K562 (cell line): ENCODE data around the gene SF3B4. TPM values are rescaled to one million over a fixed set of nuclear protein-coding genes. Genes with fewer than 3 reads are reported as not detected.
"Not testable (repeated sequence)": the region's sequence is repeated elsewhere in the genome, so short reads cannot be mapped to it uniquely, and the experiment has no call there.

Source experiments
- ATAC-seq: fragments of 200-7000 bp; cut with Tn5 transposase; 3 replicates; pipeline ENCODE4 v1.9.1; 2020; ENCODE audit warnings: moderate library complexity
- BruUV-seq: library from RNA; stranded (reverse); fragments of 400-500 nt; replicated peaks from 2 replicates; lab custom pipeline; 2021; lab: Mats Ljungman, UMichigan
- CTCF ChIA-PET: fragments of 300-600 bp; formaldehyde crosslinking; extraction: SDS; loops from one replicate; lab custom pipeline; 2021; ENCODE audit warnings: low intra/inter-chr PET ratio; lab: Yijun Ruan, JAX
- POLR2A ChIA-PET: fragments of 300-600, 350-650 bp; sonication (Branson Sonifier 250); formaldehyde crosslinking; extraction: SDS; loops from one replicate; lab custom pipeline; 2021; ENCODE audit warnings: antibody characterized with exemption, inconsistent platforms; lab: Yijun Ruan, JAX
- DNase-seq, 4 experiments: peaks; one replicate each; pipeline versions ENCODE4 v3.0.0 to v3.0.0-alpha.2; 2011 to 2018; ENCODE audit warnings: low spot score in 3 of 4, mixed read lengths in 3 of 4; ENCODE audit errors: extremely low read depth in 1 of 4
- FAIRE-seq: peaks from 2 replicates; lab custom pipeline; 2011; peaks lifted over from hg19 to GRCh38; lab: Jason Lieb, UNC
- H2AFZ ChIP-seq: 2 replicates; pipeline ENCODE4 v1.6.0; 2011; ENCODE audit warnings: low read depth, low read length, control low read depth, inconsistent platforms
- H3K27ac ChIP-seq: fragments of 200-600 bp; 3 replicates; pipeline ENCODE4 v1.8.0; 2011; ENCODE audit warnings: low read depth, mild to moderate bottlenecking, control low read depth, inconsistent platforms, low read length, moderate library complexity, mixed read lengths; ENCODE audit errors: extremely low read depth
- H3K27me3 ChIP-seq, 2 experiments: fragments of 300-600 bp in 1 of 2; 2 replicates in 1 of 2; 3 replicates in 1 of 2; pipeline versions ENCODE4 v1.6.0 to v1.8.0; 2011; ENCODE audit warnings: inconsistent platforms in 2 of 2, low read length in 2 of 2, mild to moderate bottlenecking in 1 of 2, mixed read lengths in 1 of 2, moderate library complexity in 1 of 2; ENCODE audit not compliant: control insufficient read depth in 2 of 2, insufficient read depth in 2 of 2
- H3K36me3 ChIP-seq: fragments of 300-600 bp; 3 replicates; pipeline ENCODE4 v1.8.0; 2011; ENCODE audit warnings: mild to moderate bottlenecking, low read length, inconsistent platforms; ENCODE audit not compliant: control insufficient read depth, insufficient read depth
- H3K4me1 ChIP-seq, 2 experiments: fragments of 200-600 bp in 1 of 2; replicated peaks in 1 of 2; 2 replicates in 1 of 2; 3 replicates in 1 of 2; pipeline versions ENCODE4 v1.5.1 to v1.8.0; 2011; ENCODE audit warnings: inconsistent platforms in 2 of 2, low read length in 2 of 2, mild to moderate bottlenecking in 1 of 2, mixed read lengths in 1 of 2, moderate library complexity in 1 of 2; ENCODE audit not compliant: control insufficient read depth in 2 of 2, insufficient read depth in 2 of 2
- H3K4me2 ChIP-seq: 2 replicates; pipeline ENCODE4 v1.6.1; 2011; ENCODE audit warnings: low read length, control low read depth, inconsistent platforms, mixed read lengths; ENCODE audit not compliant: insufficient read depth
- H3K4me3 ChIP-seq: fragments of 200-600 bp; sonication (generic), shearing (Covaris generic); 2 replicates; pipeline ENCODE4 v1.5.1; 2016; ENCODE audit warnings: control low read depth, inconsistent platforms
- H3K79me2 ChIP-seq: fragments of 200-600 bp; 3 replicates; pipeline ENCODE4 v1.8.0; 2011; ENCODE audit warnings: low read length, inconsistent platforms; ENCODE audit not compliant: control insufficient read depth, insufficient read depth
- H3K9ac ChIP-seq, 2 experiments: 2 replicates each; pipeline versions ENCODE4 v1.6.0 to v1.6.1; 2011; ENCODE audit warnings: low read depth in 2 of 2, low read length in 2 of 2, control low read depth in 1 of 2, inconsistent platforms in 1 of 2, mild to moderate bottlenecking in 1 of 2, mixed read lengths in 1 of 2; ENCODE audit not compliant: insufficient read depth in 1 of 2
- H3K9me1 ChIP-seq: one replicate; pipeline ENCODE4 v1.6.0; 2011; ENCODE audit warnings: inconsistent platforms, mild to moderate bottlenecking, low read length, moderate library complexity; ENCODE audit not compliant: control insufficient read depth, insufficient read depth
- H3K9me3 ChIP-seq: replicated peaks from 2 replicates; pipeline ENCODE4 v1.5.1; 2011; ENCODE audit warnings: low read depth, low read length, inconsistent platforms; ENCODE audit not compliant: control insufficient read depth, insufficient read depth
- H4K20me1 ChIP-seq: replicated peaks from 2 replicates; pipeline ENCODE4 v1.6.1; 2011; ENCODE audit warnings: low read length, inconsistent platforms, mixed read lengths; ENCODE audit not compliant: control insufficient read depth, insufficient read depth
- CUX1 ChIP-seq: fragments of 200-800 bp; sonication (Bioruptor generic); IDR thresholded peaks from 2 replicates; pipeline ENCODE4 v1.6.1; 2016; ENCODE audit warnings: missing genetic modification characterization, missing compliant biosample characterization
- ZNF384 ChIP-seq: IDR thresholded peaks from 2 replicates; pipeline ENCODE4 v1.6.1; 2012; ENCODE audit warnings: low read depth, low read length, improper control_type of control experiment
- WGBS: fragments of 100-300 bp; shearing (Covaris generic); methylation state at CpG from one replicate; pipeline ENCODE4 v1.1.6; 2016; ENCODE audit warnings: low coverage, mixed read lengths; ENCODE audit not compliant: insufficient coverage; ENCODE audit errors: missing lambda C conversion rate; 5-methylcytosine and 5-hydroxymethylcytosine counted together
- in situ Hi-C: fragments of 300-500 bp; cut with MboI; formaldehyde crosslinking; loops from 4 replicates; pipeline ENCODE4 v1.15.0; 2018; ENCODE audit warnings: inconsistent platforms, mixed read lengths
- intact Hi-C: fragments of 100-400 bp; cut with micrococcal nuclease; formaldehyde crosslinking; loops from 2 replicates; pipeline ENCODE4 v1.14.2; 2022
- polyA plus RNA-seq, 8 experiments: library from polyadenylated mRNA; depleted of rRNA in 4 of 8; stranded (reverse) in 5 of 8; unstranded in 3 of 8; fragments of >200 nt; fragmentation: Nextera tagmentation in 2 of 8; fragmentation: Illumina TruSeq in 1 of 8; extraction: Ambion mirVana in 2 of 8; extraction: Trizol in 1 of 8; gene quantifications; 2 replicates each; pipeline versions ENCODE4 v1.2.1 to v1.2.3, GENCODE V29; 2011 to 2014; ENCODE audit warnings: inconsistent platforms in 1 of 8, missing spikeins in 1 of 8
- total RNA-seq, 7 experiments: library from RNA; depleted of rRNA in 6 of 7; stranded (reverse); fragments of >200 nt in 6 of 7; fragmentation: Illumina TruSeq in 2 of 7; extraction: Trizol in 2 of 7; gene quantifications; 2 replicates each; pipeline versions ENCODE4 v1.2.1 to v1.2.3, GENCODE V29; 2011 to 2021; ENCODE audit warnings: low replicate concordance in 1 of 7

The SF3B4 gene
- total and polyA plus RNA-seq, 9 of the 15 experiments (the other 6 are each of a cell fraction or from before 2014, with no cell fraction given) = 3.0 to 88.0 (median 26.1) TPM

DNA sequence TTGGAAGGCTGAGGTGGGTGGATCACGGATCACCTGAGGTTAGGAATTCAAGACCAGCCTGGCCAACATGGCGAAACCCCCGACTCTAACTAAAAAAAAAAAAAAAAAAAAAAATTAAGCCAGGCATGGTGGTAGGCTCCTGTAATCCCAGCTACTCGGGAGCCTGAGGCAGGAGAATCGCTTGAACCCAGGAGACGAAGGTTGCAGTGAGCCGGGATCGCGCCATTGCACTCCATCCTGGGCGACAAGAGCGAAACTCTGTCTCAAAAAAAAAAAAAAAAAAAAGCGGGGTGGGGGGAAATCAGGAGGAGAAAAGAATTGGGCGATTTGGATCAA lies 11.0 kb upstream of the SF3B4 start:
- Histone ChIP-seq H3K4me2 (peak overlapping the region; percentile 76), H2AFZ (peak overlapping the region; percentile 74), H3K9ac (peak overlapping the region; percentile 24 to 52; a peak in 3 of 4 replicates), H3K4me3 (peak overlapping the region; percentile 27; the same call in 1 of the 2 replicates), H3K27ac (peak overlapping the region; percentile 80), H3K4me1 (peaks cover 23 to 39% of the 10 kb centered on the region in 2 experiments)
- H3K36me3 ChIP-seq, FAIRE-seq, in situ Hi-C loops, CTCF ChIA-PET, BruUV-seq, H3K9me3 ChIP-seq, H4K20me1 ChIP-seq, H3K79me2 ChIP-seq, H3K9me1 ChIP-seq, ATAC-seq, DNase-seq, H3K27me3 ChIP-seq: not testable (repeated sequence)
- POLR2A ChIA-PET = interaction anchor here (0.6 to 2.7 kb wide), 4 partner anchors 10 to 96 kb away, joined by 3 to 29 read pairs (median 12); partner anchors contain the start of gene SF3B4
- WGBS = 4% methylated on average over 5 of the region's 13 CpGs
- intact Hi-C loops = loop anchor here (1.0 kb wide), 1 partner anchor 50 kb away; no protein-coding TSS in a partner anchor
- TF ChIP-seq ZNF384 (peak; percentile 80), CUX1 (CRISPR knock-in tag) (peak; percentile 33; the same call in 1 of the 2 replicates)
